GM19324 (cell line): ENCODE measurements around the gene DPYSL4.

ENCODE experiments used
- ATAC-seq: cut with Tn5 transposase; IDR thresholded peaks from one replicate; pipeline ENCODE4 v1.9.1; 2021; ENCODE audit warnings: mild to moderate bottlenecking, moderate library complexity; ENCODE audit not compliant: unreplicated experiment, low FRiP score

The DPYSL4 gene

GRCh38 chr10:132192991-132193665 lies 6.4 kb downstream of the DPYSL4 start:
- no peak for ATAC-seq

DNA sequence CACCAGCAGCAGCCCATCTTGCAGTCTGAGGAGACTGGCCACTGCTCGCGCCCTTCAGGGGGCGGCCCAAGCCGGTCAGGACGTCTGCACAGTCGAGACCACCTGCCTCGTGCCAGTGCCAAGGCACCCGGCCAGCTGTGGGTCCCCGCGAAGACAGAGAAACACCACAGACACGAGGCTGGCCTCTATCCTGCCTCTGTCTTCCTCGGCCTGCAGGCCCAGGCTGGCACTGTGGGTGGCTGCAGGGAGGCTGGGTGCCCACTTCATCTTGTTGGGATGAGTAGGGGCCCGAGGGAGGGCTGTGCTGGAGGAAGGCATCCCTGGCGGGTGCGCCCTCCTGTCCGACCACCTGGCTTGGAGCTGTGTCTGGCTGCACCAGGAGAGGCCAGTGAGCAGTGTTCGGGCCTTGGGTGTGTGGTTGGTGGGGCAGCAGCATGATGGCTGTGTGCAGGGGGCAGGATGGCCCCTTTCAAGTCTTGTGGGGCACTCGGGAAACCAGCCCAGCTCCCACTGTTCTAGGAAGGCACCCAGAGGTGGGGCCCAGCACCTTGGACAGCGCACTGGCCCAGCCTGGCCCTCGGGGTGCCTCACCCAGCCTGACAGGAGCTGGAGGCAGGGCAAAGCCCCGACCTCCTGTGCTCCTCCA lies 7.3 kb downstream of the DPYSL4 start:
- no peak for ATAC-seq

GRCh38 chr10:132194726-132195125 lies 8.0 kb downstream of the DPYSL4 start:
- no peak for ATAC-seq

DNA sequence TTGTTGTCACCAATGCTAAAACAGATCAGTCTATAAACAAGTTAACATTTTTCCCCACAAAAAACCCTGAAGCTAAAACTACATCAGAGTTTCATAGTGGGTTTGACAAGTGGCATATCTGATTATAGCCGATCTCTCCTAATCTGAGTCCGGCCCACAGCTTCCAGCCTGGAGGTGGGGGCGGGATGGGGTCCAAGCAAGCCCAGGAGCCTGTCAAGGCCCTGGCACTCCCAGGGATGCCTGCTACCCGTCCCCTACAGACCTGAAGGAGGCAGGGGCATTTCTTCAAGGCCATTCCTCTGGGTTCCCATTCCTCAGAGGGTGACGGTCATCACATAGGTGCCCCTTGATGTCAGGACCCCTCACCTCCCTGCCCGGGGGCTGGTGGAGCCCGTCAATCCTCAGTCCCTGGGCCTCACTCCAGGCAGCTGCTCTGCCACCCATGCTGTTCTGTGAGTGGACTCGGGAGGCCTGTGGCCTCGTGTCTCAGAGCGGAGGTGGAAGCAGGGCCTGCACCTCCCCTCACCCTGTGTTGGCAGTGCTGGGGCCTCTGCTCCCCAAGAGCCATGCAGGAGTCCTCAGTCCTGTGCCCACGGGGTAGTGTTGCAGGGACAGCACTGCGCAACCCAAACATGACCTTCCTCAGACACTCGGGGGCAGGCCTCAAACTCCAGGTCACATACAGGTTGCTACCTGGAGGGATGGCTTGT lies 8.8 kb downstream of the DPYSL4 start:
- ATAC-seq, result no peak

- no peak for ATAC-seq
Observed at GRCh38 chr10:132196178-132197113, 9.7 kb downstream of the DPYSL4 start.

- ATAC-seq, result no peak
Observed at GRCh38 chr10:132197271-132198067, 10.7 kb downstream of the DPYSL4 start.

GRCh38 chr10:132198068-132198370 lies 11.3 kb downstream of the DPYSL4 start:
- no peak for ATAC-seq

- ATAC-seq, result no peak
Observed at GRCh38 chr10:132198381-132199181, 11.8 kb downstream of the DPYSL4 start.

DNA sequence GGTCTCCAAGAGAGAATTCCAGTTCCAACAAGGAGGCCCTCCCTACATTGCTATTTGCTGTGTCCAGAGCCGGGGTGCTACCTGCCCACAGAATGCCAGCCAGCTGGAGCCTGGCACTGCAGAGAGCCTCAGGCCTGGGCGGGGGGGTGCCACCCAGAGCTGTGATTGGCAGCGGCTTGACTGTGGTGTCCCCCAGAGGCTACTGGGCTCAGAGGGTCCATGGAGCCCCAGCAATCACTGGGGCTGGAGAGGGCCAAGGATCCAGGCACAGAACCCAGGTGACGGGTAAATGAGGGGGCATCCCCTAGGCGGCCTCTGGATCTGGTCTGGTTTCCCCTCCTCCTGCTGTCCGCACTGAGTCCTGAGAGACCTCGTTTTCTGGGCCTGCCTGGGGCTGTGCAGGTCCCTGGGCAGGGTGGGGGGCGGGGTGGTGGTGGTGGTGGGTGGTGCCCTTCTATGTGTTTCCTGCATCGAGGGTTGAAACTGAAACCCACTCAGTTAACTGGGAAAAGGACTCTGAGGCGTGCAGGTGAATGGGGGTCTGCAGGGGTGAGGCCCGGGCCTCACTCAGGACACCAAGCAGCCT lies 12.6 kb downstream of the DPYSL4 start:
- no peak for ATAC-seq

- no peak for ATAC-seq
Observed at GRCh38 chr10:132199854-132200311, 13.1 kb downstream of the DPYSL4 start.

DNA sequence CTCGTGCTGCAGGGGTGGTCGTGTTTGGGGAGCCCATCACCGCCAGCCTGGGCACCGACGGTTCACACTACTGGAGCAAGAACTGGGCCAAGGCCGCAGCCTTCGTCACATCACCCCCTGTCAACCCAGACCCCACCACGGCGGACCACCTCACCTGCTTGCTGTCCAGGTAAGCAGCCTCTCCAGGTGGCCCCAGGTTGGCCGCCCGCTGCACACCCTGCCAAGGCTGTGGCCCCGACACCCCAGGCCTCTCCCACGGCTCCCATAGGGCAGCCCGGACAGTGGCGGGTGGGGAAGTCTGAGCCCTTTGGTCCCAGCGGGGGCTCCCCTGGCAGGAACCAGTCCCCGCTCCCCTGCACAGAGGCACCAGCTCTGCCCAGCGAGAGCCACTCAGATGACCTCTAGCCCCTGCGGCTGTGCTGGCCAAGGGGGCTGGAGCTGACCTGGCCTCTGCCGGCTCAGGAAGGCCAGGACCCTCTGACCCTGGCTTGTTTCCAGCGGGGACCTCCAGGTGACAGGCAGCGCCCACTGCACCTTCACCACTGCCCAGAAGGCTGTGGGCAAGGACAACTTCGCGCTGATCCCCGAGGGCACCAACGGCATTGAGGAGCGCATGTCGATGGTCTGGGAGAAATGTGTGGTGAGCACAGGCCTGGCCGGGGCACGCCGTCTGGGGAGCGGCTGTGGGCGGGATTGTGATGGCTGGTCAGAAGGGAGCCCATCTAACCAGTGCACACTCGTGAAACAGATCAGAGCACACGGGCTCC lies 13.8 kb downstream of the DPYSL4 start:
- ATAC-seq, result no peak

GRCh38 chr10:132201111-132201969 lies 14.6 kb downstream of the DPYSL4 start:
- no peak for ATAC-seq

DNA sequence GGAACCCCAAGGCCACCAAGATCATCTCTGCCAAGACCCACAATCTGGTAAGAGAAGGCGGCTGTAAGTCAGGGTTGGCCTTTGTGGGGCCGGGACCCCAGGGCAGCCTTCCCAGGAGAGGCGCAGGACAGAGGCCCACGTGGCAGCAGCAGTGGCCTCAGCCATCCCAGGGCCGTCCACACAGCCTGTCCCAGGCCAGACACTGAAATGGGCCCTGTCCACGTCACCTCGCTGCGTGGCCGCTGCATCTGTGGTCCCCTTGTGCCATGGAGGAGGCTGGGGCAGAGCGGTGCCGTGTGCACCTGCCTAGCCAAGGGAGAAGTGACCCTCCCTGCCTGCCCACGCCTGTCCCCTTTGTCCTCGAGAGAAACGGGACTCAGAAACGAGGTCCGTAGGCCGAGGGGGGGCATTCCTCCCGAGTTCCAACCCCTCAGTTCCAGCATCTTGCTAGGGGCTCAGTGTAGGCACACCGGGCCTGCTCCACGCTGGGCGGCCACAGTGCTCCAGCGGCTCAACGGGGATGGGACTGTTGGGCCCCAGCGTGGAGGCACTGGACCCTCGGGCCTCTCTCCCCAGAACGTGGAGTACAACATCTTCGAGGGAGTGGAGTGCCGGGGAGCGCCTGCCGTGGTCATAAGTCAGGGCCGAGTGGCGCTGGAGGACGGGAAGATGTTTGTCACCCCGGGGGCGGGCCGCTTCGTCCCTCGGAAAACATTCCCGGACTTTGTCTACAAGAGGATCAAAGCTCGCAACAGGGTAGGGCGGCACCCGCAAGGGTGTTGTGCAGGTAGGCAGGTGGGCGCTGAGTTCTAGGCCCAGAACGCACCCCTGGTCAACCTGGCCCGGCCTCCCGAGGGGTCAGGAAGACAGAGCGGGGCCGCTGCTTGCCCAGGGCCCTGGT lies 15.6 kb downstream of the DPYSL4 start:
- no peak for ATAC-seq

DNA sequence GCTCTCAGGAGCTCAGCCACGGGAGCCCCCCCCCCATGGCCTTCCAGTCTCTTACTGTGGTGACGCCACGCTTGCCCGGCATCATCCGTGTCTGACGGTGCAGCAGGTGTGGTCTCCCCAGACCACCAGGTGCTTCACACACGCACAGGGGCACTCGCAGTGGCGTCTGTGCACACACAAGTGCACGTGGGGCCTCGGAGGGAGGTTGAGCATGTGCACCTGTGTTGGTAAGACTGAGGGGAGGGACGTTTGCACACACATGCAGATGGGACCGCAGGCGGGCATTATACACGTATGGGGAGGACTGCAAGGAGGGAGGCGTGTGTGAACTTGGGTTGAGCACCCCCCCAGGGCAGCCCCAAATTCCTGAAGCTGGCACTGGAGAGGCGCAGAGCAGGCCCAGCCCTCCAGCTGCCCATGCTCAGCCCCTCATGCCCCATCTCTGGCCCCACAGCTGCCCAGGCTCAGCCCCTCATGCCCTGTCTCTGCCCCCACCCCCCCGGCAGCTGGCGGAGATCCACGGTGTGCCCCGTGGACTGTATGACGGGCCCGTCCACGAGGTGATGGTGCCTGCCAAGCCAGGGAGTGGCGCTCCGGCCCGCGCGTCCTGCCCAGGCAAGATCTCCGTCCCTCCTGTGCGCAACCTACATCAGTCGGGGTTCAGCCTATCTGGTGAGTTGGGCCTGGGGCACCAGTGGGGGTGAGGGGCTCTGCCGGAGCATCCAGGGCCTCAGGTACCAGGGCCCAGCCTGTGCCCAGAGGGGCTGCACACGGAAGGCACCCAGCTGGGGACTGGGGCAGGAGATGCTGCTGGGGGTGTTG lies 16.7 kb downstream of the DPYSL4 start:
- no peak for ATAC-seq

- ATAC-seq, result no peak
Observed at GRCh38 chr10:132204078-132204780, 17.5 kb downstream of the DPYSL4 start.
